HG02623 (cell line): Measurements from ENCODE around the gene TM2D1.

Experiments
- ATAC-seq: cut with Tn5 transposase; IDR thresholded peaks from one replicate; pipeline ENCODE4 v1.9.1; 2021; ENCODE audit warnings: moderate library complexity; ENCODE audit not compliant: unreplicated experiment

TM2D1 gene

DNA sequence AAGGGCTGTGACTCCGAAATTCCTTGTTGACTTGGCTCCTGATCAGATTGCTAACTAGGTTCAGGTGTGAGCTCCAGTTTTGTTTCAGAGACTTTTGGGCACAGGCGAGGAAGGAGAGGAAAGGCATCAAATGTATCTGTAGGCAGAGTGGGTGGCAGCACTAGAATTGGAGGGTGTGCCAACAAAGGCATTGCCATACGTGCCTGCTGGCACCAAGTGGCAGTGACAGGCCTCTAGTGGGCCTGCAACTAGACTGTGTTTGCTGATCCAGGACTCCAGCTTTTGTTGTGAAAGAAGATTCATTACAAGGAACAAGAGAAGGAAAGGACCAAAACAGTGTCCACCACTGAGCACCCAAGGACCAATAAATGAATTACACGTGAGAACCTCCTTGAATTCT, 79.5 kb downstream of the TM2D1 start:
- ATAC-seq = no peak

DNA sequence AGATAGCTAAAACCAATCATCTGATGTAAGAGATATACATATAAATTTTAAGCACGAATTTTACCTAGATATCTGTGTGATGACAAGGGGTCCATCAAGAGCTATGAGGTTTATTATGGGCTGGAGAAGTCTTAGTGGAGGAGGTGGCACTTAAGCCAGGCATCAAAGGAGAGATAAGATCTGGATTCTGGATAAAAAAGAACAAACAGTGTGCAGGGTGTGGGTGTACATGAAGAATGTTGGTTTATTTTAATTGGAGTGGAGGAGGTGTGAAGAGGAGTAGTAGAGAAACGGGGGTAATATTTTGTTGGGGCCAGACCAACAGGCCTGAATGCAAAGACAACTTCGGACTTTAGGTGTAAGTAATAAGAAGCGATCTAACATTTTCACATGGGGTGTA, 80.6 kb downstream of the TM2D1 start:
- ATAC-seq = no peak

GRCh38 chr1:61642475-61643232, 82.3 kb downstream of the TM2D1 start:
- ATAC-seq = no peak

DNA sequence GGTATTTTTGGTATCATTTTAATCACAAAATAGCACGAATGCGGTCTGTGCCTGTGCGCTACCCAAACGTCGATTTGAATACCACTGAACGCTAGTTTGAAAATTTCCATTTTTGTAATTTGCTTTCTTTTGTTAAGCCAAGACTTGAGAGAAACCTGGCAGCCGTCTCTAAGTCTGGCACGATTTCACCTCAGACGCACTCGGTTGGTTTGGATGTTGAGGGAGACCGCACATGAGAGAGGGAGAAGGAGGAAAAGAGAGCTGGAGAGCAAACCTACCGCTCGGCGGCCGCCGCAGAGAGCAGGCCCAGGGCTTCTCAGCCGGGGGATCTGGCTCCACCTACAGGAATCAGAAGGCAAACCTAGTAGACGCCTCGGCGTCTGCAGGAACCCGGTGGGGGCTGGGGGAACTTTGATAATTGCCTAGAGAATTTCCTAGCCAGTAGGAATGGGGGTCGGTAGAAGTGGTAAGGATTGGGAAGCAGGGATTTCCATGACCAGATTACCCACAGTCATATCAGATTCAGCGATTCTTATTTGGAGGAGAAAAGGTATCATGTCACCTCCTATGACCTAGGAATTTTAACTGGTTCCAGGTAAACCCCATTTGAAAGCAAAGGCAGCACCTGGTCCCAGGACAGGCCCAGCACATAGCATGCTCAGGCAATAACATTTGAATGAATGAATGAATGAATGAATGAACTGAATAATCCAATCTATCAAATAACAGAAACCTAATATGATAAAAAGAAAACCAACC, 83.2 kb downstream of the TM2D1 start:
- ATAC-seq = peak; percentile 97

- no peak for ATAC-seq
These were observed 84.1 kb downstream of the TM2D1 start for GRCh38 chr1:61640531-61641530.

- no peak for ATAC-seq
These were observed 85.2 kb downstream of the TM2D1 start for GRCh38 chr1:61639608-61640336.

DNA sequence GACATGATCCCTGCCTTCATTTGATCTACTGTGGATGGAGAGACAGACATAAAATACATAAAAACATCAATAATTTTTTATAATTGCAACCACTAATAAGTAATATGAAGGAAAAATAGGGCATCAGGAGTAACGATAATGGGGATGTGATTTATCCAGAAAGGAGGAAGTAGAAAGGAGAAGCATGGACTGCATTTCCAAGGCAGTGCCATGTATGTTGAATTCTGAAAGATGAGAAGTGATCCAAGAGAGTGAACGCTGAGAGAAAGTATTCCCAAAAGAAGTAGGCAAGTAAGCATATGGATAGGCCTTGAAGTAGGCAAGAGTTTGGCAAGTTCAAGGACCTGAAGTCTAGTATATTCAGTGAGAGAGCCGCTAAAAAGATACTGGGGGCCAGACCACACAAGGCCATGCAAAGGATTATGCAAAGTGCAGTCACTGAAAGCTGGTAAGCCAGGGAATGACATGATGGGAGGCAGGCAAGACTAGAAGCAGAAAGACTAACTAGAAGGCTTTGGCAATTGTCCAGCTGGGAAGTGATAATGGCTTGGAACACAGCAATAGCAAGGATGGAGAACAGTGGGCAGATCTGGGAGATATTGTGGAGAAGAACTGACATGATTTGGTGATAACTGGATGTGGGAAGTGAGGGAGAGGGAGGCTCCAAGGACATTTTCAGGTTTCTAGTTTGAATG, 85.9 kb downstream of the TM2D1 start:
- ATAC-seq = no peak

DNA sequence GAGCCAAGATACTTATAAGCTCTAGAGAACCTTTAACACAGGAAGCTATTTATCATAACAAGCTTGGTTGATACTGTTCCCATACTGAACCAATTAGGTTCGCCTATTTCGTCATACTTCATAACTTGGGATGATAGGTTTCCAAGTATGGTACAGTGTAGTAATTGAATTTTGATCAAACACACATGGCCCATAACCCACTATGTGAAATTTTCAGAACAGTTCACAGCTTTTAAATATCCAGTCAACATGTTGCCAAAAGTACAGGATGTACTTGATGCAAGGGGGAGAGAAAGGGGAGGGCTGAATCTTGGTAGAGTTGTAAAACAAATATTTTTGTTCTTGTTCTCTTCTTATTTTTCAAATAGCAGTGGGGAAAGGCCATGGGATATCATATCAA, 86.6 kb downstream of the TM2D1 start:
- ATAC-seq = no peak

GRCh38 chr1:61637470-61637869, 87.5 kb downstream of the TM2D1 start:
- no peak for ATAC-seq

DNA sequence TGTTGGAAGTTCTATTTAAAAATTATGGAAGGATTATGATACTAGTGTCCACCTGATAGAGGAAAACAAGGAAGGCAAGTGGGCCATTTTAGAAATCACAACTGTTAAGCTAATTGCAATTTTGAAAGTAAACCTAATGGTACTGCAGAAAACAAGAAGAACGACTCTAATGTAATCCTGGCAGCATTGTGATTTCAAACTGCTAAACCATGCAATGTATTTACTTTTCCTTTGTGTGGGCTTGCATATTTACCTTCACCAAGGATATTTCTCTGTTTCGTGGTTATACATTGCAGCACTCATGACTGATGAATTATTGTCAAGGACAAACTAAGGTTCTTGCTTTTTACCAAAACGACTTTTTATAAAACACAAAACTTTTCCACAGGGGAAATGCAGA, 88.1 kb downstream of the TM2D1 start:
- no peak for ATAC-seq

- no peak for ATAC-seq
These were observed 88.6 kb downstream of the TM2D1 start for GRCh38 chr1:61636376-61636775.

DNA sequence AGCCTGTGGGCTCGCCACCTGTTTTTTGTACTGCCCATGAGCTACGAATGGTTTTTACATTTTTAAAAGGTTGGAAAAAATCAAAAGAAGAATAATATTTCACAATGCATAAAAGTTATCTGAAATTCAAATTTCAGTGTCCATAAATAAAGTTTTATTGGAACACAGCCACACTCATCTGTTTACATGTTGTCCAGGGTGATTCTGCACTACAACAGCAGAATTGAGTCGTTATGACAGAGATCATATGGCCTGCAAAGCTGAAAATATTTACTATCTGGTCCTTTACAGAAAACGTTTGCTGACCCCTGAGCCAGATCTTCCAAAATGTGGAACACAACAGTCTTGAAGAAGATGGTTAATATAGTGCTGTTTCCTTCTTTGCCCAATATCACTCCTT, 89.4 kb downstream of the TM2D1 start:
- no peak for ATAC-seq

DNA sequence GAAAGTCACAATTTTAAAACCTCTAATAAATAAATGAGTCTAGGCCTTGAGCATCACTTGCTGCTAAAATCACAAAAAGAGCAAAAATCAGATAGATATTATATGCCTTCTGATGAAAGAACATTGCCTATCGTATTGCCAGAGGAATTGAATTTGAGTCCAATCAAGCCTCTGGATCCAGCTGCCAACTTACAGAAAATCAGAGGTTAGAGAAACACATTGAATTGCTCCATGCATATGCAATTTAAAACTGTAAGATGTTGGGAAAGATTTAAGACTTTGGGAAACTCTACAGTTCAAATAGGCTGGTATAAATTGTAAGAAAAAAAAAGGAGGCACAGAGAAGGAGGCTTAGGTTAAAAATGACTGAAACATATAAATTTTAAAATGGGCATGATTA, 93.5 kb downstream of the TM2D1 start:
- no peak for ATAC-seq
